ENCODE results near the gene SPAST. TPM values are rescaled to one million over a fixed set of nuclear protein-coding genes. Genes with fewer than 3 reads are reported as not detected.

The SPAST gene
- total RNA-seq, 2 experiments from 2014 or later: 13.5 to 14.1 TPM

DNA sequence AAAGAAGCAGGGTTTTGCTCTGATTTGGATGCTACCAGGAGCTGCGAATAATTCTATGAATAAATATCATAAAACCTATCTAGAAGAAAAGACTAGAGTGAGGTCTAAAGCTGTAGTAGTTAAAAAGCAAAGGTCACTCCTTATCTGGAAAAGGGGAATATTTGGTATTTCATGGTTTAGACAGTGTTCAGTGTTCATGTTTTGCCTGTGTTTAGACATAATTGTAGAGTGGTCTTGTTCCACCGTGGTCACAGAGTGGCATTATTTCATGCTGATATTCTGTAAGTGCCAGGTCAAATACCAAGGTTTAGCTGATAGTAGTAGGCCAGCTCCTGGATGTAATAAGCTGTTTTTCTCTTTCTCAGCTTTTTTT, 10.8 kb downstream of the SPAST start:
- Mint-ChIP-seq H3K27ac (no peak overlapping the region), H3K36me3 (ENCODE audit: low read depth) (peaks cover 6% of the 10 kb centered on the region), H3K27me3 (no peaks in the 10 kb centered on the region), H3K4me1 (ENCODE audit: low read depth) (peaks cover 25% of the 10 kb centered on the region), H3K9me3 (no peaks in the 10 kb centered on the region), H3K4me3 (no peak overlapping the region)
- intact Hi-C loops (cut with micrococcal nuclease): no loop called here
- ChIA-PET CTCF (no interaction called here), POLR2A (interaction anchor here (1.1 kb wide), 1 partner anchor 10 kb away, joined by 3 read pairs; no protein-coding TSS in a partner anchor)
- no peak for ATAC-seq
- DNase-seq: no peak
- TF ChIP-seq, protein P1, sequence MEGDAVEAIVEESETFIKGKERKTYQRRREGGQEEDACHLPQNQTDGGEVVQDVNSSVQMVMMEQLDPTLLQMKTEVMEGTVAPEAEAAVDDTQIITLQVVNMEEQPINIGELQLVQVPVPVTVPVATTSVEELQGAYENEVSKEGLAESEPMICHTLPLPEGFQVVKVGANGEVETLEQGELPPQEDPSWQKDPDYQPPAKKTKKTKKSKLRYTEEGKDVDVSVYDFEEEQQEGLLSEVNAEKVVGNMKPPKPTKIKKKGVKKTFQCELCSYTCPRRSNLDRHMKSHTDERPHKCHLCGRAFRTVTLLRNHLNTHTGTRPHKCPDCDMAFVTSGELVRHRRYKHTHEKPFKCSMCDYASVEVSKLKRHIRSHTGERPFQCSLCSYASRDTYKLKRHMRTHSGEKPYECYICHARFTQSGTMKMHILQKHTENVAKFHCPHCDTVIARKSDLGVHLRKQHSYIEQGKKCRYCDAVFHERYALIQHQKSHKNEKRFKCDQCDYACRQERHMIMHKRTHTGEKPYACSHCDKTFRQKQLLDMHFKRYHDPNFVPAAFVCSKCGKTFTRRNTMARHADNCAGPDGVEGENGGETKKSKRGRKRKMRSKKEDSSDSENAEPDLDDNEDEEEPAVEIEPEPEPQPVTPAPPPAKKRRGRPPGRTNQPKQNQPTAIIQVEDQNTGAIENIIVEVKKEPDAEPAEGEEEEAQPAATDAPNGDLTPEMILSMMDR (IDR thresholded peaks at IDR 0.05): no peak

DNA sequence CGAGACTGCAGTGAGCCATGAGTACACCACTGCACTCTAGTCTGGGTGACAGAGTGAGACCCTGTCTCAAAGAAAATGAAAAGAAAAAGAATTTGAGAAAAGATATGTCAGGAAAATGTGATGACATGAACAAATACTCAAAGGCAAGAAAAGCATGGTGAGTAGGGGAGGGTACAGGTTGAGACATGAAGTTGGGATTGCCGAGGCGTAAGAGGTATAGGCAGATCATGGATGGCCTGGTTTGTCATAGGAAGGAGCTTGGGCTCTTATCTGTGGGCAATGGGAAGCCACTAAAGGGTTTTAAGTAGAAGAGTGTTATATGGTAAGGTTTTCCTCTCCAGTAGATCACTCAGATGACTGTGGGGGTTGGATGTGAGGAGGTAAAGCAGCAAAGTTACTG, 32.3 kb downstream of the SPAST start:
- ChIA-PET CTCF (no interaction called here), POLR2A (no interaction called here)
- Mint-ChIP-seq H3K9me3 (no peaks in the 10 kb centered on the region), H3K36me3 (ENCODE audit: low read depth) (peaks cover 12% of the 10 kb centered on the region), H3K4me3 (no peak overlapping the region), H3K27ac (no peak overlapping the region), H3K4me1 (ENCODE audit: low read depth) (no peaks in the 10 kb centered on the region), H3K27me3 (no peaks in the 10 kb centered on the region)
- TF ChIP-seq, protein P1 (IDR thresholded peaks at IDR 0.05): no peak
- intact Hi-C loops (cut with micrococcal nuclease): no loop called here
- no peak for DNase-seq
- no peak for ATAC-seq

DNA sequence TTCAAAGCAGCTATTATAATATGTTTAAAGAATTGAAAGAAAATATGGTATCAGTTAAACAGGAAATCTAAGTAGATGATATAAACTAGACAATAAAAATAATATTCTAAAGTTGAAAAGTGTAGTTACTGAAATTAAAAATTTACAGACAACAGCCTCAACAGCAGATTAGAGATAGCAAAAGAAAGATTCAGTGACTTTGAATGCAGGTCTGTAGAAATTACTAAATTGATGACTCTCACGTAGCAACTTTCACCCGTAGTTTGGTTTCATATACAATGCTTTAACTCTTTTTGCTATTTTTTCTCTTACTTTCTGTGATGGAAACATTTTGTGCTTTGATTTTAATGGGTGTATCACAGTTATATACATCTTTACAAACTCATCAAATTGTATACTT, 44.8 kb downstream of the SPAST start:
- TF ChIP-seq, protein P1 (IDR thresholded peaks at IDR 0.05): no peak
- Mint-ChIP-seq H3K9me3 (no peaks in the 10 kb centered on the region), H3K4me3 (no peak overlapping the region), H3K27me3 (no peaks in the 10 kb centered on the region), H3K4me1 (ENCODE audit: low read depth) (peaks cover 3% of the 10 kb centered on the region), H3K36me3 (ENCODE audit: low read depth) (peaks cover 42% of the 10 kb centered on the region), H3K27ac (no peak overlapping the region)
- intact Hi-C loops (cut with micrococcal nuclease): no loop called here
- ATAC-seq (no peak), DNase-seq (no peak)
- ChIA-PET POLR2A (no interaction called here), CTCF (no interaction called here)

DNA sequence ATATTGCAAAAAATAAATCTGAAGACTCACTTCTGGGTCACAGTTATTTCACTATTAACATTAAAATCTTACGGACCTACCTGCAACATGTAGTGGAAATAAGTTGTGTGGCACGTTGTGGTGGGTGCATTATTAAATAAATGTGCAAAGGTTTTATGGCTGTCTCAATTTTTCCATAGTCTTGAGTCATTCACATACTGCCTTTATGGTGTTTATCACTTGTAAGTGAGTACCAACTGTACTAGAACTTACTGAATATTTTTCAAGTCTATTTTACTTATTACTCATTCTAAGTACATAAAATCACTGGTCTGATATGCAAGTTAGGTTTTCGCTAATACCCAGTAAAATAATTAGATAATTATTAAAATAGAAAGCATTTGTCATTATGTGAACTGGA, 54.7 kb downstream of the SPAST start:
- ATAC-seq: peak; percentile 30
- peaks cover 9% of the 10 kb centered on the region for H3K36me3 Mint-ChIP-seq (ENCODE audit: low read depth)
- TF ChIP-seq, protein P1 (IDR thresholded peaks at IDR 0.05): no peak
- no peak for DNase-seq
- intact Hi-C loops (cut with micrococcal nuclease): no loop called here
- no peak overlapping the region for H3K27ac Mint-ChIP-seq
- CTCF ChIA-PET: interaction anchor here (0.7 to 1.5 kb wide), 2 partner anchors 9 to 430 kb away, joined by 3 read pairs; no protein-coding TSS in a partner anchor
- H3K27me3 Mint-ChIP-seq: no peaks in the 10 kb centered on the region
- POLR2A ChIA-PET: no interaction called here
- H3K4me1 Mint-ChIP-seq (ENCODE audit: low read depth): peaks cover 17% of the 10 kb centered on the region
- H3K9me3 Mint-ChIP-seq: no peaks in the 10 kb centered on the region
- no peak overlapping the region for H3K4me3 Mint-ChIP-seq

DNA sequence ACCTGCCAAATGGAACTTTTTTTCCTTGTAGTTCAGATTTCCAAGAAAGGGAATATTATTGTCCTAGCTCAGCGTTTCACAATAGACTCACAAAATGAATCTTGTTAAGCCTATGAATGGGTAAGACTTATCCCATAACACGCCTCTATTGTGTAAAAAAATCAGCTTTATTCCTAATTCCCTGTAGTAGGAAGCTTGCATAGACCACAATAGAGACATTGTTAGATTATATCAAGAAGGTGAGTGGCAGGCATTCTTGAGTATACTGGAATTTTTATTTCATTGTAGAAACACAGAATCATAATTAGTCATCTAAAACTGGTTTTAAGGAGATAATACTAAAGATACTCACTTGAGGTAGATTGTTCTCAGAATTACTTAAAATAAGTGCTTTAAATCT, 55.8 kb downstream of the SPAST start:
- Mint-ChIP-seq H3K27me3 (no peaks in the 10 kb centered on the region), H3K27ac (no peak overlapping the region), H3K9me3 (no peaks in the 10 kb centered on the region), H3K36me3 (ENCODE audit: low read depth) (peaks cover 11% of the 10 kb centered on the region), H3K4me1 (ENCODE audit: low read depth) (peaks cover 17% of the 10 kb centered on the region), H3K4me3 (no peak overlapping the region)
- ATAC-seq (no peak), DNase-seq (no peak)
- POLR2A ChIA-PET: interaction anchor here (0.6 kb wide), 1 partner anchor 47 kb away, joined by 4 read pairs; no protein-coding TSS in a partner anchor
- CTCF ChIA-PET: interaction anchor here (1.5 kb wide), 1 partner anchor 8 kb away, joined by 3 read pairs; no protein-coding TSS in a partner anchor
- intact Hi-C loops (cut with micrococcal nuclease): no loop called here
- TF ChIP-seq, protein P1 (IDR thresholded peaks at IDR 0.05): no peak
